ENCODE results near the gene GDPD4.

GDPD4 gene

GRCh38 chr11:77213589-77214428 is 87.7 kb downstream of the GDPD4 start:
- H3K4me3 ChIP-seq (replicated peaks in 1 of 2; ENCODE audit: low read depth in 2 of 2, low read length in 2 of 2): no peak overlapping the region
- no peak for DNase-seq (ENCODE audit: low read depth in 2 of 2)
- no peak for TF ChIP-seq CTCF (IDR thresholded peaks at IDR 0.05; ENCODE audit: low read depth, low read length)

- H3K4me3 ChIP-seq (replicated peaks in 1 of 2; ENCODE audit: low read depth in 2 of 2, low read length in 2 of 2): no peak overlapping the region
- no peak for TF ChIP-seq CTCF (IDR thresholded peaks at IDR 0.05; ENCODE audit: low read depth, low read length)
- no peak for DNase-seq (ENCODE audit: low read depth in 2 of 2)
Observed at GRCh38 chr11:77213029-77213579, 88.4 kb downstream of the GDPD4 start.

GRCh38 chr11:77212314-77213007 is 89.0 kb downstream of the GDPD4 start:
- no peak for DNase-seq (ENCODE audit: low read depth in 2 of 2)
- H3K4me3 ChIP-seq (replicated peaks in 1 of 2; ENCODE audit: low read depth in 2 of 2, low read length in 2 of 2): no peak overlapping the region
- no peak for TF ChIP-seq CTCF (IDR thresholded peaks at IDR 0.05; ENCODE audit: low read depth, low read length)

GRCh38 chr11:77211594-77212251 is 89.8 kb downstream of the GDPD4 start:
- TF ChIP-seq CTCF (IDR thresholded peaks at IDR 0.05; ENCODE audit: low read depth, low read length): no peak
- DNase-seq (ENCODE audit: low read depth in 2 of 2): no peak
- no peak overlapping the region for H3K4me3 ChIP-seq (replicated peaks in 1 of 2; ENCODE audit: low read depth in 2 of 2, low read length in 2 of 2)

- TF ChIP-seq CTCF (IDR thresholded peaks at IDR 0.05; ENCODE audit: low read depth, low read length): no peak
- no peak overlapping the region for H3K4me3 ChIP-seq (replicated peaks in 1 of 2; ENCODE audit: low read depth in 2 of 2, low read length in 2 of 2)
- no peak for DNase-seq (ENCODE audit: low read depth in 2 of 2)
Observed at GRCh38 chr11:77211040-77211451, 90.4 kb downstream of the GDPD4 start.

GRCh38 chr11:77209663-77210062 is 91.8 kb downstream of the GDPD4 start:
- no peak overlapping the region for H3K4me3 ChIP-seq (replicated peaks in 1 of 2; ENCODE audit: low read depth in 2 of 2, low read length in 2 of 2)
- no peak for TF ChIP-seq CTCF (IDR thresholded peaks at IDR 0.05; ENCODE audit: low read depth, low read length)
- DNase-seq (ENCODE audit: low read depth in 2 of 2): no peak
